ENCODE results near the gene RNF44. TPM values are rescaled to one million over a fixed set of nuclear protein-coding genes. Genes with fewer than 3 reads are reported as not detected.
A peak's percentile ranks its signal among the peaks of the same experiment; 100 is the strongest.

RNF44 gene
- total RNA-seq, 1 donor from 2014 or later: 11.7 TPM

DNA sequence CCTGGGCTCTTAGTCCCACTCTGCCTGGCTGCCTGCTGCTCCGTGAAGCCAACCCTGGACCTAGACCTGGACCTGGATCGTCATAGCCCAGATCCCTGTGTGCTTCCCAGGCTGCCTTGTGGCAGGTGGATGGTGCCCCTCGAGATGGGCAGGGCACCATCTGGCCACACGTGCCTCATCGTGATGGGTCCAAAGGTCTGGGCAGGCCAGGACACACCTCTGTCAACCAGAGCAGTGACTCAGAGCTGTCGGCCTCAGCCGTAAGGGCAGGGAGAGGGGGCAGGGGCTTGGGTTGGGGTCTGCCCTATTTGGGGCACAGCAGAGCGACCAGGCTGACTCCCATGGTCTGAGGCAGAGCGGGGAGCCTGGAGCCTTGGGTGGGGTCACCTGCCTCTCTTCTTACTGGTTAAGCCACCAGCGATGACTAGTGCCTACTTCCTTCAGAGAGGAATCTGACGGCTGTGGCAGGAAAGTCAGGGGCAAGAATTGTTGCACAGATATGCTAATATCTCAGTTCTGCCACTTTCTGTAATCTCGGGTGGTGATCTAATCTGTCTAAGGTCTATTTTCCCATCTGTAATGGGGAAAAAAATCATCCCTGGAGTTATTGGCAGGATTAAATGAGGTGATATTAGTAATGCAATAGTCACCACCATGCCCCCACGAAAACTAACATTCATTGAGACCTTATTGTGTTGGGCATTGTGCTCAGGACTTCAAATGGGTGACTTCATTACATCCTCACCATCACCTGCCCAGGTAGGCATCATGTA is 8.7 kb upstream of the RNF44 start:
- peaks cover 17% of the 10 kb centered on the region for H3K27me3 Mint-ChIP-seq (ENCODE audit: insufficient read depth, low read depth)
- no peak for DNase-seq (ENCODE audit: low spot score)
- Histone ChIP-seq H3K79me2 (ENCODE audit: low read depth) (no peaks in the 10 kb centered on the region), H3K27me3 (peaks cover 46% of the 10 kb centered on the region), H3K4me1 (peaks cover 17% of the 10 kb centered on the region), H3K9ac (no peak overlapping the region), H3K36me3 (no peaks in the 10 kb centered on the region), H3K4me2 (no peak overlapping the region), H3K9me3 (ENCODE audit: low read depth) (no peaks in the 10 kb centered on the region), H3F3A (ENCODE audit: low read depth) (peaks cover 14% of the 10 kb centered on the region), H4K20me1 (ENCODE audit: low read depth) (no peaks in the 10 kb centered on the region), H2AFZ (replicated peaks) (no peak overlapping the region), H3K4me3 (no peak overlapping the region), H3K27ac (no peak overlapping the region)
- H3K36me3 Mint-ChIP-seq: no peaks in the 10 kb centered on the region
- TF ChIP-seq EZH2 (IDR thresholded peaks at IDR 0.05) (no peak), EZH2phosphoT487 (IDR thresholded peaks at IDR 0.05) (no peak)
- TF ChIP-seq, protein P1, sequence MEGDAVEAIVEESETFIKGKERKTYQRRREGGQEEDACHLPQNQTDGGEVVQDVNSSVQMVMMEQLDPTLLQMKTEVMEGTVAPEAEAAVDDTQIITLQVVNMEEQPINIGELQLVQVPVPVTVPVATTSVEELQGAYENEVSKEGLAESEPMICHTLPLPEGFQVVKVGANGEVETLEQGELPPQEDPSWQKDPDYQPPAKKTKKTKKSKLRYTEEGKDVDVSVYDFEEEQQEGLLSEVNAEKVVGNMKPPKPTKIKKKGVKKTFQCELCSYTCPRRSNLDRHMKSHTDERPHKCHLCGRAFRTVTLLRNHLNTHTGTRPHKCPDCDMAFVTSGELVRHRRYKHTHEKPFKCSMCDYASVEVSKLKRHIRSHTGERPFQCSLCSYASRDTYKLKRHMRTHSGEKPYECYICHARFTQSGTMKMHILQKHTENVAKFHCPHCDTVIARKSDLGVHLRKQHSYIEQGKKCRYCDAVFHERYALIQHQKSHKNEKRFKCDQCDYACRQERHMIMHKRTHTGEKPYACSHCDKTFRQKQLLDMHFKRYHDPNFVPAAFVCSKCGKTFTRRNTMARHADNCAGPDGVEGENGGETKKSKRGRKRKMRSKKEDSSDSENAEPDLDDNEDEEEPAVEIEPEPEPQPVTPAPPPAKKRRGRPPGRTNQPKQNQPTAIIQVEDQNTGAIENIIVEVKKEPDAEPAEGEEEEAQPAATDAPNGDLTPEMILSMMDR (IDR thresholded peaks at IDR 0.05): no peak
- H3K4me1 Mint-ChIP-seq: peaks cover 24% of the 10 kb centered on the region
- no peak overlapping the region for H3K4me3 Mint-ChIP-seq
- H3K27ac Mint-ChIP-seq: no peak overlapping the region
- H3K9me3 Mint-ChIP-seq: no peaks in the 10 kb centered on the region

DNA sequence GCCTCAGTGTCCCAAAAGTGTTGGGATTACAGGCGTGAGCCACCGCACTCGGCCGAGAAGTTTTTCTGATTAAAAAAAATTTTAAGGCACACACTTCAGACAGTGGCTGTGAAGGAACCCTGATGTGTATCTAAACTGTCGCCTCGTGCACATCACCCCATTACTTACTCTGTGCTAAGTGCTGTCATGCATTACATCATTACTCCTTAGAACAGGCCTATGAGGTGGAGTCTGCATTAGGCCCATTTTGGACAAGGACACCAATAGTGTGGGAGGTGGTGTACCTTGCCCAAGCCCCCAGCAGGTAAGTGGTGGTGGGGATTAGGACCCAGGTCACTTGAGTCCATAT is 8.2 kb upstream of the RNF44 start:
- TF ChIP-seq EZH2 (IDR thresholded peaks at IDR 0.05): no peak
- Histone ChIP-seq H3K9me3 (ENCODE audit: low read depth) (no peaks in the 10 kb centered on the region), H3K4me1 (peaks cover 17% of the 10 kb centered on the region), H3K27ac (no peak overlapping the region), H3K9ac (no peak overlapping the region), H3K36me3 (no peaks in the 10 kb centered on the region), H3K4me3 (no peak overlapping the region), H2AFZ (replicated peaks) (no peak overlapping the region), H3K79me2 (ENCODE audit: low read depth) (no peaks in the 10 kb centered on the region), H3K4me2 (no peak overlapping the region), H3K27me3 (peaks cover 46% of the 10 kb centered on the region), H4K20me1 (ENCODE audit: low read depth) (no peaks in the 10 kb centered on the region), H3F3A (ENCODE audit: low read depth) (peaks cover 14% of the 10 kb centered on the region)
- no peaks in the 10 kb centered on the region for H3K9me3 Mint-ChIP-seq
- H3K27me3 Mint-ChIP-seq (ENCODE audit: insufficient read depth, low read depth): peaks cover 22% of the 10 kb centered on the region
- H3K36me3 Mint-ChIP-seq: no peaks in the 10 kb centered on the region
- H3K4me3 Mint-ChIP-seq: no peak overlapping the region
- peaks cover 28% of the 10 kb centered on the region for H3K4me1 Mint-ChIP-seq
- no peak overlapping the region for H3K27ac Mint-ChIP-seq
- DNase-seq (ENCODE audit: low spot score): no peak

DNA sequence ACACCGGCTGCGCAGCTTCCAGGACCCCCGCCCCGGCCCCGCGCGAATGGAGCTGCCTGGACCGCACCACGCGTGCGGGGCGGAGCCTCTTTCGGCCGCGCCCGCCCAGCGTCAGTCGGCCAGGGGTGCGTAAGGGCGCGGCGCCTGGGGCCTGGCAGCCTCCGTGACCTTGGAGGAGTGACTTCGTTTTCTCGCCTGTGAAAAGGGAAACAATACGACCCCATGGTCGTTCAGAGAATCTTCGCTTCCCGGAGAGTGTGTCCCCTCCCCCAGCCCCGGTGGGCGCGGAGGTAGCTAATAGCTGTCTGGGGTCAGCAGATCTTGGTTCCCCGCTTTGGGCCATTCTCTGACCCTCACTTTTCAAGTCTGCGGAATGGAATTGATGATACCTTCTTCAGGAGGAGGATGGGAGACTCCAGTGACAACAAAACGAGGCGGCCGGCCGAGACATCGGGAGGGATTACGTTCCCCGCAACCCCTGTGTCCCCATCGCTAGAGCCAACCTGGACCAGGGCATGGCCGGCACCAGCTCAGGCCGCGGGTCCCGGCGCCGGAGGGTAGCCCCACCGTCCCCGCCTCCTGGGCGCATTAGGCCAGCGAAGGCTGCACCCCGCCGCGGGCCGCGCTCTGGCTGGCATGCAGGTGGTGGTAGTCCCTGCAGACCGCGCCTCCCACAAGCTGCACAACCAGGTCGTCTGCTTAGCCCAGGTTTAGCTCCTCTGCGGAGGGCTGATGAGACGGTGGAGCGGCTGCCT is 6.4 kb upstream of the RNF44 start:
- Histone ChIP-seq H3K27me3 (peaks cover 46% of the 10 kb centered on the region), H3K27ac (no peak overlapping the region), H3K4me2 (peak overlapping the region; percentile 90), H3K79me2 (ENCODE audit: low read depth) (no peaks in the 10 kb centered on the region), H3K4me3 (peak overlapping the region; percentile 51), H4K20me1 (ENCODE audit: low read depth) (no peaks in the 10 kb centered on the region), H3K9ac (no peak overlapping the region), H3F3A (ENCODE audit: low read depth) (peaks cover 19% of the 10 kb centered on the region), H3K36me3 (no peaks in the 10 kb centered on the region), H2AFZ (replicated peaks) (peak overlapping the region; percentile 66), H3K9me3 (ENCODE audit: low read depth) (no peaks in the 10 kb centered on the region), H3K4me1 (peaks cover 17% of the 10 kb centered on the region)
- H3K9me3 Mint-ChIP-seq: no peaks in the 10 kb centered on the region
- H3K27ac Mint-ChIP-seq: peak overlapping the region; percentile 82
- peaks cover 28% of the 10 kb centered on the region for H3K4me1 Mint-ChIP-seq
- peaks cover 28% of the 10 kb centered on the region for H3K27me3 Mint-ChIP-seq (ENCODE audit: insufficient read depth, low read depth)
- peak overlapping the region; percentile 94 for H3K4me3 Mint-ChIP-seq
- DNase-seq (ENCODE audit: low spot score): peak; percentile 67
- peak; percentile 54 for TF ChIP-seq EZH2phosphoT487 (IDR thresholded peaks at IDR 0.05)
- peak; percentile 56 for TF ChIP-seq EZH2 (IDR thresholded peaks at IDR 0.05)
- TF ChIP-seq, protein P1 (IDR thresholded peaks at IDR 0.05): no peak
- H3K36me3 Mint-ChIP-seq: no peaks in the 10 kb centered on the region

All from neural progenitor cell (in vitro differentiated cells).